SK-N-SH treated with all-trans-retinoic acid at 6 μM for 48 hours (cell line): Measurements from ENCODE around the gene JPT1.

Experiments used
- ATAC-seq: fragments of 200-7000 bp; cut with Tn5 transposase; 3 replicates; pipeline ENCODE4 v1.9.1; 2020; ENCODE audit warnings: mild to moderate bottlenecking, moderate library complexity
- ARNTL ChIP-seq: fragments of 450-650 bp; formaldehyde crosslinking; IDR thresholded peaks from 2 replicates; pipeline ENCODE4 v1.5.0; 2020; ENCODE audit warnings: low read depth, mild to moderate bottlenecking, moderate library complexity, borderline replicate concordance
- BACH2 ChIP-seq: fragments of 250-450 bp; sonication (Bioruptor Pico); IDR thresholded peaks from 2 replicates; pipeline ENCODE4 v1.9.0; 2021; ENCODE audit warnings: mild to moderate bottlenecking, borderline replicate concordance
- CREB5 ChIP-seq: fragments of 250-450 bp; sonication (Bioruptor Pico); IDR thresholded peaks from 2 replicates; pipeline ENCODE4 v1.5.1; 2020; ENCODE audit warnings: low read depth, mild to moderate bottlenecking, moderate library complexity
- CSDC2 ChIP-seq: fragments of 250-450 bp; sonication (Bioruptor Pico); IDR thresholded peaks from 2 replicates; pipeline ENCODE4 v1.5.0; 2020; ENCODE audit warnings: mild to moderate bottlenecking, moderate library complexity
- CSRNP3 ChIP-seq: fragments of 250-450 bp; sonication (Bioruptor Pico); IDR thresholded peaks from 2 replicates; pipeline ENCODE4 v1.5.1; 2021; ENCODE audit warnings: mild to moderate bottlenecking, moderate library complexity
- ESRRG ChIP-seq: fragments of 250-450 bp; sonication (Bioruptor Pico); IDR thresholded peaks from 2 replicates; pipeline ENCODE4 v1.6.1; 2021; ENCODE audit warnings: mild to moderate bottlenecking
- GLIS3 ChIP-seq: fragments of 250-450 bp; sonication (Bioruptor Pico); IDR thresholded peaks from 2 replicates; pipeline ENCODE4 v1.5.0; 2020; ENCODE audit warnings: mild to moderate bottlenecking, moderate library complexity
- ISL1 ChIP-seq: fragments of 250-450 bp; sonication (Bioruptor Pico); IDR thresholded peaks from 2 replicates; pipeline ENCODE4 v2.1.2; 2022; ENCODE audit warnings: mild to moderate bottlenecking, moderate library complexity
- OSR1 ChIP-seq: fragments of 250-450 bp; sonication (Bioruptor Pico); IDR thresholded peaks from 2 replicates; pipeline ENCODE4 v1.8.0; 2022; ENCODE audit warnings: moderate library complexity, mild to moderate bottlenecking, inconsistent platforms
- PATZ1 ChIP-seq: fragments of 250-450 bp; sonication (Bioruptor Pico); IDR thresholded peaks from 2 replicates; pipeline ENCODE4 v1.8.0; 2020; ENCODE audit warnings: mild to moderate bottlenecking, moderate library complexity, borderline replicate concordance
- POU6F1 ChIP-seq: fragments of 250-450 bp; sonication (Bioruptor Pico); IDR thresholded peaks from 2 replicates; pipeline ENCODE4 v1.8.0; 2021; ENCODE audit warnings: low read depth, mild to moderate bottlenecking, moderate library complexity, borderline replicate concordance
- PPARA ChIP-seq: fragments of 250-450 bp; sonication (Bioruptor Pico); IDR thresholded peaks from 2 replicates; pipeline ENCODE4 v1.5.0; 2020; ENCODE audit warnings: mild to moderate bottlenecking, borderline replicate concordance
- RARB ChIP-seq: fragments of 250-450 bp; sonication (Bioruptor Pico); IDR thresholded peaks from 2 replicates; pipeline ENCODE4 v1.8.0; 2021; ENCODE audit warnings: mild to moderate bottlenecking, moderate library complexity
- SNAI2 ChIP-seq: fragments of 250-450 bp; sonication (Bioruptor Pico); IDR thresholded peaks from 2 replicates; pipeline ENCODE4 v1.5.0; 2020; ENCODE audit warnings: mild to moderate bottlenecking, moderate library complexity
- TCF4 ChIP-seq: fragments of 250-450 bp; sonication (Bioruptor Pico); IDR thresholded peaks from 2 replicates; pipeline ENCODE4 v1.8.0; 2021; ENCODE audit warnings: mild to moderate bottlenecking, moderate library complexity, borderline replicate concordance
- TOX ChIP-seq: fragments of 250-450 bp; sonication (Bioruptor Pico); IDR thresholded peaks from 2 replicates; pipeline ENCODE4 v1.8.0; 2021; ENCODE audit warnings: mild to moderate bottlenecking, moderate library complexity, borderline replicate concordance
- TSHZ2 ChIP-seq: fragments of 250-450 bp; sonication (Bioruptor Pico); IDR thresholded peaks from 2 replicates; pipeline ENCODE4 v1.5.0; 2020; ENCODE audit warnings: mild to moderate bottlenecking, moderate library complexity
- ZC3H10 ChIP-seq: fragments of 250-450 bp; sonication (Bioruptor Pico); IDR thresholded peaks from 2 replicates; pipeline ENCODE4 v1.5.1; 2021; ENCODE audit warnings: mild to moderate bottlenecking, moderate library complexity
- ZFP3 ChIP-seq: fragments of 250-450 bp; sonication (Bioruptor Pico); IDR thresholded peaks from 2 replicates; pipeline ENCODE4 v1.5.0; 2020; ENCODE audit warnings: mild to moderate bottlenecking, moderate library complexity
- ZFP30 ChIP-seq: fragments of 450-650 bp; formaldehyde crosslinking; IDR thresholded peaks from 2 replicates; pipeline ENCODE4 v1.5.0; 2022; ENCODE audit warnings: mild to moderate bottlenecking, moderate library complexity
- ZNF565 ChIP-seq: fragments of 450-650 bp; formaldehyde crosslinking; conservative IDR thresholded peaks from 2 replicates; pipeline ENCODE4 v1.5.0; 2020; ENCODE audit warnings: low read depth, mild to moderate bottlenecking, moderate library complexity
- ZNF70 ChIP-seq: fragments of 450-650 bp; formaldehyde crosslinking; IDR thresholded peaks from 2 replicates; pipeline ENCODE4 v1.5.0; 2020; ENCODE audit warnings: mild to moderate bottlenecking, moderate library complexity
- ZNF8 ChIP-seq: fragments of 450-650 bp; formaldehyde crosslinking; IDR thresholded peaks from 2 replicates; pipeline ENCODE4 v1.5.0; 2020; ENCODE audit warnings: mild to moderate bottlenecking, moderate library complexity

The JPT1 gene

GRCh38 chr17:75183999-75184884, 29.9 kb upstream of the JPT1 start:
- no peak for TF ChIP-seq ZNF8 (CRISPR knock-in tag)
- no peak for TF ChIP-seq POU6F1 (CRISPR knock-in tag)
- no peak for TF ChIP-seq GLIS3
- TF ChIP-seq ZNF70 (CRISPR knock-in tag) = no peak
- TF ChIP-seq ISL1 (CRISPR knock-in tag) = no peak
- TF ChIP-seq BACH2 (CRISPR knock-in tag) = no peak
- no peak for TF ChIP-seq ZFP3 (CRISPR knock-in tag)
- no peak for ATAC-seq

- peak; percentile 83 for ATAC-seq
- TF ChIP-seq CSRNP3 (CRISPR knock-in tag) (no peak), RARB (CRISPR knock-in tag) (no peak), ZC3H10 (CRISPR knock-in tag) (peak; percentile 94), ZFP30 (CRISPR knock-in tag) (peak; percentile 56; the same call in 1 of the 2 replicates), ZNF565 (CRISPR knock-in tag) (peak; percentile 52; the same call in 1 of the 2 replicates), POU6F1 (CRISPR knock-in tag) (no peak), CSDC2 (peak; percentile 99), CREB5 (CRISPR knock-in tag) (no peak), ISL1 (CRISPR knock-in tag) (peak; percentile 52; the same call in 1 of the 2 replicates), ZNF70 (CRISPR knock-in tag) (peak; percentile 78), BACH2 (CRISPR knock-in tag) (peak; percentile 92), PATZ1 (CRISPR knock-in tag) (no peak; the same call in 1 of the 2 replicates), TSHZ2 (CRISPR knock-in tag) (peak; percentile 100), ARNTL (CRISPR knock-in tag) (peak; percentile 87; the same call in 1 of the 2 replicates), OSR1 (peak; percentile 96), TCF4 (CRISPR knock-in tag) (no peak), ESRRG (CRISPR knock-in tag) (no peak), TOX (no peak), ZNF8 (CRISPR knock-in tag) (peak; percentile 66; the same call in 1 of the 2 replicates), SNAI2 (CRISPR knock-in tag) (peak; percentile 99), ZFP3 (CRISPR knock-in tag) (peak; percentile 92), PPARA (CRISPR knock-in tag) (peak; percentile 89; the same call in 1 of the 2 replicates), GLIS3 (peak; percentile 85; the same call in 1 of the 2 replicates)
- TF ChIP-seq, all 23 proteins: peak for 15
Measured at GRCh38 chr17:75182569-75183436, 28.5 kb upstream of the JPT1 start, which contains the start of gene SUMO2. SUMO2 (minus strand) TSS chr17:75182959; CDS start chr17:75182834, 125 bp downstream.
